Caco-2 (cell line): ENCODE data around the gene PTCH1. TPM values are rescaled to one million over a fixed set of nuclear protein-coding genes. Genes with fewer than 3 reads are reported as not detected.

ENCODE experiments used
- BruUV-seq: library from RNA; stranded (reverse); fragments of 400-500 nt; replicated peaks from 2 replicates; lab custom pipeline; 2021; lab: Mats Ljungman, UMichigan
- CTCF ChIA-PET: fragments of 300-600 bp; sonication (Branson Sonifier 250); formaldehyde crosslinking; loops from one replicate; lab custom pipeline; 2022; ENCODE audit warnings: antibody characterized with exemption; lab: Charles Lee
- POLR2A ChIA-PET: fragments of 300-600 bp; sonication (Branson Sonifier 250); formaldehyde crosslinking; loops from one replicate; lab custom pipeline; 2022; ENCODE audit warnings: antibody characterized with exemption; lab: Charles Lee
- DNase-seq, 2 experiments: peaks; one replicate each; pipeline versions ENCODE4 v3.0.0 to v3.0.0-alpha.2; 2020 to 2022
- H3K27me3 ChIP-seq: replicated peaks from 2 replicates; pipeline ENCODE4 v1.6.0; 2011; ENCODE audit warnings: low read length; ENCODE audit not compliant: control insufficient read depth, insufficient read depth
- H3K36me3 ChIP-seq: 2 replicates; pipeline ENCODE4 v1.5.1; 2011; ENCODE audit warnings: low read length; ENCODE audit not compliant: control insufficient read depth, insufficient read depth
- H3K4me1 ChIP-seq: fragments of 250-450 bp; sonication (Bioruptor Pico); 2 replicates; pipeline ENCODE4 v1.5.1; 2020; ENCODE audit warnings: mild to moderate bottlenecking
- H3K4me3 ChIP-seq: 2 replicates; pipeline ENCODE4 v1.5.1; 2011; ENCODE audit warnings: low read depth, mild to moderate bottlenecking, control low read depth, low read length
- H3K9me3 ChIP-seq: fragments of 250-450 bp; sonication (Bioruptor Pico); 2 replicates; pipeline ENCODE4 v1.5.1; 2020; ENCODE audit warnings: mild to moderate bottlenecking, moderate library complexity
- H3K27ac Mint-ChIP-seq: one replicate; pipeline ENCODE4 v1.8.0; 2022; ENCODE audit warnings: mixed read lengths; ENCODE audit not compliant: unreplicated experiment
- H3K27me3 Mint-ChIP-seq: one replicate; pipeline ENCODE4 v1.8.0; 2022; ENCODE audit warnings: mixed read lengths; ENCODE audit not compliant: insufficient read depth, unreplicated experiment
- H3K36me3 Mint-ChIP-seq: one replicate; pipeline ENCODE4 v1.8.0; 2022; ENCODE audit warnings: mild to moderate bottlenecking, mixed read lengths; ENCODE audit not compliant: insufficient read depth, unreplicated experiment
- H3K4me1 Mint-ChIP-seq: one replicate; pipeline ENCODE4 v1.8.0; 2022; ENCODE audit warnings: low read depth, mixed read lengths; ENCODE audit not compliant: unreplicated experiment
- H3K4me3 Mint-ChIP-seq: one replicate; pipeline ENCODE4 v1.8.0; 2022; ENCODE audit warnings: mild to moderate bottlenecking, moderate library complexity, mixed read lengths; ENCODE audit not compliant: unreplicated experiment
- H3K9me3 Mint-ChIP-seq: one replicate; pipeline ENCODE4 v1.8.0; 2022; ENCODE audit warnings: mixed read lengths; ENCODE audit not compliant: unreplicated experiment
- intact Hi-C: fragments of 100-400 bp; cut with micrococcal nuclease; formaldehyde crosslinking; loops from one replicate; pipeline ENCODE4 v1.10.0; 2022; ENCODE audit not compliant: unreplicated experiment
- total RNA-seq: library from RNA; stranded (reverse); gene quantifications from 2 replicates; pipeline ENCODE4 v1.2.3, GENCODE V29; 2022
- TF ChIP-seq, protein P1 (sequence below), 2 experiments: fragments of 200-600 bp in 1 of 2; IDR thresholded peaks; 1 replicate in 1 of 2; 2 replicates in 1 of 2; pipeline versions ENCODE4 v1.5.1 to v1.8.0; 2011 to 2022; ENCODE audit warnings: antibody characterized with exemption in 1 of 2, control low read depth in 1 of 2, inconsistent platforms in 1 of 2, low read depth in 1 of 2, low read length in 1 of 2, mild to moderate bottlenecking in 1 of 2, moderate library complexity in 1 of 2; ENCODE audit not compliant: insufficient read depth in 1 of 2, severe bottlenecking in 1 of 2, unreplicated experiment in 1 of 2

The PTCH1 gene
- total RNA-seq, 1 experiment from 2014 or later, result 25.9 TPM

DNA sequence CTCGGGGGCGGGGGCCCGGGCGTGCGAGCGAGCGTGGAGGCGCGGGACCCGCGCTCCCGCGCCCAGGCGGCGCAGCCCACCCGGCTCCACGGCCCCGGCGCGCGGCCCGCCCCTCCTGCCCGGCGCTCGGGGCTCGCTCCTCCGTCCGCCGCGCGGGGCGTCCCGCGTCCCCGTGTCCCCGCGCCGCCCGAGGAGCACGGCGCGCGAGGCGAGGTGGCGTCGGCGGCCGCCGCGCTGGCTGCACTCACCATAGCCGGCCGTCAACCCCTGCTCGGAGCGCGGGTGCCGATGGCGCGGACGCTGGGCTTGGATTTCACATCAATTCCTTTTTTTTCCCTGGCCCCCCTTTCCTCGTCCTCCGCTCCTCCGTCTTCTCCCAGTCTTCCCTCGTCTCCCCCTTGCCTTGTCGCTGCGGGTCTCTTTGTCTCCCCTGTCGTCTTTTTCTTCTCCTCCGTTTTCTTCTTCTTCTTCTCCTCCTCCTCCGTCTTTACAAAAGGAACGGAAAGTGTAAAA lies 494 bp downstream of the PTCH1 start:
- Mint-ChIP-seq H3K27ac (peak overlapping the region; percentile 26), H3K9me3 (no peaks in the 10 kb centered on the region), H3K27me3 (no peaks in the 10 kb centered on the region), H3K36me3 (peaks cover 8% of the 10 kb centered on the region), H3K4me3 (peak overlapping the region; percentile 79), H3K4me1 (no peaks in the 10 kb centered on the region)
- DNase-seq, result no peak
- ChIA-PET CTCF (no interaction called here), POLR2A (no interaction called here)
- no TSS peak for BruUV-seq
- Histone ChIP-seq H3K9me3 (no peaks in the 10 kb centered on the region; the same call in 1 of the 2 replicates), H3K27me3 (no peaks in the 10 kb centered on the region), H3K4me1 (peaks cover 11% of the 10 kb centered on the region; the same call in 1 of the 2 replicates), H3K4me3 (peak overlapping the region; percentile 65), H3K36me3 (no peaks in the 10 kb centered on the region)
- TF ChIP-seq, protein P1, sequence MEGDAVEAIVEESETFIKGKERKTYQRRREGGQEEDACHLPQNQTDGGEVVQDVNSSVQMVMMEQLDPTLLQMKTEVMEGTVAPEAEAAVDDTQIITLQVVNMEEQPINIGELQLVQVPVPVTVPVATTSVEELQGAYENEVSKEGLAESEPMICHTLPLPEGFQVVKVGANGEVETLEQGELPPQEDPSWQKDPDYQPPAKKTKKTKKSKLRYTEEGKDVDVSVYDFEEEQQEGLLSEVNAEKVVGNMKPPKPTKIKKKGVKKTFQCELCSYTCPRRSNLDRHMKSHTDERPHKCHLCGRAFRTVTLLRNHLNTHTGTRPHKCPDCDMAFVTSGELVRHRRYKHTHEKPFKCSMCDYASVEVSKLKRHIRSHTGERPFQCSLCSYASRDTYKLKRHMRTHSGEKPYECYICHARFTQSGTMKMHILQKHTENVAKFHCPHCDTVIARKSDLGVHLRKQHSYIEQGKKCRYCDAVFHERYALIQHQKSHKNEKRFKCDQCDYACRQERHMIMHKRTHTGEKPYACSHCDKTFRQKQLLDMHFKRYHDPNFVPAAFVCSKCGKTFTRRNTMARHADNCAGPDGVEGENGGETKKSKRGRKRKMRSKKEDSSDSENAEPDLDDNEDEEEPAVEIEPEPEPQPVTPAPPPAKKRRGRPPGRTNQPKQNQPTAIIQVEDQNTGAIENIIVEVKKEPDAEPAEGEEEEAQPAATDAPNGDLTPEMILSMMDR (IDR thresholded peaks at IDR 0.05; ENCODE audit: insufficient read depth in 1 of 2, low read depth in 1 of 2, low read length in 1 of 2, severe bottlenecking in 1 of 2, unreplicated experiment in 1 of 2), result no peak
- intact Hi-C loops, result no loop called here

DNA sequence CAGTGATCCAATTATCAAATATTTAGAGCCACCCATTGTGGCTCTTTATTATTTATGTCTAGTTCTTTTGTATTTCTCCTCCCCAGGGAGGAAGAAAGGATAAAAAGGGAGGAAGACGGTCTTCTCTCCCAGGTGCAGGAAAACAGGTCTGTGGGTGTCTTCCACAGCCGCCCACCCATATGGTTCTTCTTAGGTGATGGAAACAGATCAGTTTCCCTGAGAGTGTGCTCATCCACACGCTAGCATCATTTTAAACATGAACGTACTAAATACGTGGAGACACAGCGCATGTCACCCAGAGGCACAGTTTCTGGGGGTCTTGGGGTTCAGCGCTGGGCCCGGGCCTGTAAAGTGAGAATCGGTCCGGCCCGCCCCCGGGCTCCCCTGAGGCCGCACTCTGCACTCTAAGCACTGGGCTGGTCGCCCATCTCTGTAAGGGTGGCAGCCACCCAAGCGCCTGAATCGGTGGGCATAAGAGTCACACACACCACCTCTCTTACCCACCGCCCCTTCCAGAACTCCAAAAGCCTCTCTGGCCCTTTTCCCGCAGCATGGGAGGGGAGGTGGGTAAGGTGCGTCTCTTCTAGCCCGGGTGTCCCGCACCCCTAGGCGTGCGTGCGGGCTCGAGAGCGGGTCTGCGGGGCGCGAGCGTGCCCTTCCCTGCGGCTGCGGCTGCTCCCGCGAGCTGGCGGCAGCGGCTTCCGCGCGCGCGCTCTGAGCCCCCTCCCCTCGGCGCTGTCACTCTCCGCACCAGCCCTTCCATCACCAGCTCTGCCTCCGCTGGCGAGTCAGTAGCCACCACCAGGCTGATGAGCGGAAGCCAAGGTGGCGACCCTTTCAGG lies 1.3 kb downstream of the PTCH1 start:
- ChIA-PET CTCF (no interaction called here), POLR2A (no interaction called here)
- Histone ChIP-seq H3K4me1 (peaks cover 11% of the 10 kb centered on the region; the same call in 1 of the 2 replicates), H3K36me3 (no peaks in the 10 kb centered on the region), H3K4me3 (peak overlapping the region; percentile 65), H3K9me3 (no peaks in the 10 kb centered on the region; the same call in 1 of the 2 replicates), H3K27me3 (no peaks in the 10 kb centered on the region)
- Mint-ChIP-seq H3K9me3 (no peaks in the 10 kb centered on the region), H3K4me1 (no peaks in the 10 kb centered on the region), H3K27me3 (no peaks in the 10 kb centered on the region), H3K36me3 (peaks cover 11% of the 10 kb centered on the region), H3K27ac (no peak overlapping the region), H3K4me3 (peak overlapping the region; percentile 79)
- DNase-seq, result peak; percentile 52 to 57
- intact Hi-C loops, result no loop called here
- BruUV-seq, result no TSS peak
- TF ChIP-seq, protein P1 (IDR thresholded peaks at IDR 0.05; ENCODE audit: insufficient read depth in 1 of 2, low read depth in 1 of 2, low read length in 1 of 2, severe bottlenecking in 1 of 2, unreplicated experiment in 1 of 2), result no peak

DNA sequence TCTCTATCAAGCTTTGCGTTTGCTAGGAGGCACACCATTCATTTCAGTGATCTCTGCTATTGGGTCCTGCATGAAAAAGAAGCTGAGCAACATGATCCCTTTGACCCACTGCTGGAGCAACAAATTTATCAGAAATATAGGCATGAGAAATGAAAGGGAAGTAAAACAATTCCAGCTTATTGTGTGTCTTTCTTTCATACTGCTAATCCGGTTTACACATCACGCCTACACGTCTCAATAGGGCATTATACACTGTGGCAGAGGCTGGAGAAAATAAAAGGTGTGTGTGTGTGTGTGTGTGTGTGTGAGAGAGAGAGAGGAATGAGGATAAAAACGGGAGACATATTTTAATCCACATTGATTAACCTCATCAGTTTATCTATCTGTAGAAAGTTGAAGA lies 2.4 kb downstream of the PTCH1 start:
- intact Hi-C loops, result no loop called here
- ChIA-PET POLR2A (interaction anchor here (0.6 kb wide), 1 partner anchor 1098 kb away, joined by 3 read pairs; no protein-coding TSS in a partner anchor), CTCF (interaction anchor here (0.6 kb wide), 1 partner anchor 37 kb away, joined by 4 read pairs; no protein-coding TSS in a partner anchor)
- no peak overlapping the region for H3K4me3 Mint-ChIP-seq
- peaks cover 15% of the 10 kb centered on the region for H3K36me3 Mint-ChIP-seq
- H3K27me3 Mint-ChIP-seq, result no peaks in the 10 kb centered on the region
- H3K27me3 ChIP-seq, result no peaks in the 10 kb centered on the region
- H3K27ac Mint-ChIP-seq, result no peak overlapping the region
- no TSS peak for BruUV-seq
- no peaks in the 10 kb centered on the region; the same call in 1 of the 2 replicates for H3K9me3 ChIP-seq
- no peak for DNase-seq
- no peaks in the 10 kb centered on the region for H3K9me3 Mint-ChIP-seq
- H3K4me1 Mint-ChIP-seq, result no peaks in the 10 kb centered on the region
- H3K36me3 ChIP-seq, result no peaks in the 10 kb centered on the region
- TF ChIP-seq, protein P1 (IDR thresholded peaks at IDR 0.05; ENCODE audit: insufficient read depth in 1 of 2, low read depth in 1 of 2, low read length in 1 of 2, severe bottlenecking in 1 of 2, unreplicated experiment in 1 of 2), result no peak
- no peak overlapping the region for H3K4me3 ChIP-seq
- H3K4me1 ChIP-seq, result peaks cover 11% of the 10 kb centered on the region; the same call in 1 of the 2 replicates
